HCT116 (cell line): ENCODE data around the gene SPRR2B. TPM values are rescaled to one million over a fixed set of nuclear protein-coding genes. Genes with fewer than 3 reads are reported as not detected.
A peak's percentile ranks its signal among the peaks of the same experiment; 100 is the strongest.

Experiments
- ATAC-seq: fragments of 200-7000 bp; cut with Tn5 transposase; 2 replicates; pipeline ENCODE4 v1.9.1; 2020; ENCODE audit warnings: mild to moderate bottlenecking, moderate library complexity
- BruUV-seq: library from RNA; stranded (reverse); fragments of 400-500 nt; replicated peaks from 2 replicates; lab custom pipeline; 2021; lab: Mats Ljungman, UMichigan
- CTCF ChIA-PET: fragments of 300-600 bp; sonication (Branson Sonifier 250); formaldehyde crosslinking; loops from one replicate; lab custom pipeline; 2021; ENCODE audit warnings: antibody characterized with exemption; lab: Charles Lee
- POLR2A ChIA-PET: fragments of 300-600, 350-600 bp; sonication (Branson Sonifier 250); formaldehyde crosslinking; loops from one replicate; lab custom pipeline; 2021; ENCODE audit warnings: antibody characterized with exemption; lab: Charles Lee
- RAD21 ChIA-PET, 2 experiments: fragments of 300-600 bp; sonication (Branson Sonifier 250); formaldehyde crosslinking; loops; one replicate each; lab custom pipeline; 2023; ENCODE audit warnings: low total read pairs in 2 of 2; ENCODE audit not compliant: uncharacterized antibody in 2 of 2, unreplicated experiment in 2 of 2, low non-redundant PET in 1 of 2; lab: Charles Lee
- DNase-seq: peaks from one replicate; pipeline ENCODE4 v3.0.0-alpha.2; 2010; ENCODE audit warnings: low read depth, low spot score
- H2AFZ ChIP-seq: fragments of 200-600 bp; shearing (Covaris generic), sonication (generic); 2 replicates; pipeline ENCODE4 v1.6.1; 2017; ENCODE audit warnings: low read depth, mixed run types, mixed read lengths, antibody characterized with exemption, low read length; ENCODE audit not compliant: poor library complexity, severe bottlenecking
- H3K27ac ChIP-seq: 2 replicates; pipeline ENCODE4 v1.5.1; 2012; ENCODE audit warnings: low read depth, low read length
- H3K27me3 ChIP-seq: fragments of 200-600 bp; sonication (generic); 2 replicates; pipeline ENCODE4 v1.6.1; 2016; ENCODE audit warnings: mixed run types, low read length, mixed read lengths; ENCODE audit not compliant: insufficient read depth
- H3K36me3 ChIP-seq, 2 experiments: fragments of 200-500 bp in 1 of 2; fragments of 200-600 bp in 1 of 2; sonication (Bioruptor generic) in 1 of 2; sonication (generic) in 1 of 2; 2 replicates each; pipeline versions ENCODE4 v1.5.1 to v1.6.1; 2014 to 2016; ENCODE audit warnings: low read length in 2 of 2, inconsistent platforms in 1 of 2, mixed read lengths in 1 of 2, mixed run types in 1 of 2; ENCODE audit not compliant: insufficient read depth in 2 of 2, control insufficient read depth in 1 of 2
- H3K4me1 ChIP-seq, 2 experiments: fragments of 200-600 bp in 1 of 2; sonication (generic) in 1 of 2; 2 replicates each; pipeline versions ENCODE4 v1.5.1 to v1.6.1; 2012 to 2017; ENCODE audit warnings: low read length in 2 of 2, inconsistent platforms in 1 of 2, mild to moderate bottlenecking in 1 of 2, mixed read lengths in 1 of 2, mixed run types in 1 of 2, moderate library complexity in 1 of 2; ENCODE audit not compliant: insufficient read depth in 2 of 2, control insufficient read depth in 1 of 2
- H3K4me2 ChIP-seq: fragments of 200-600 bp; sonication (generic); 2 replicates; pipeline ENCODE4 v1.6.1; 2017; ENCODE audit warnings: mixed run types, low read length, mixed read lengths
- H3K4me3 ChIP-seq, 2 experiments: fragments of 200-600 bp in 1 of 2; sonication (generic) in 1 of 2; replicated peaks in 1 of 2; 2 replicates each; pipeline ENCODE4 v1.5.1; 2011 to 2016; ENCODE audit warnings: low read length in 2 of 2, control low read depth in 1 of 2, low read depth in 1 of 2, mild to moderate bottlenecking in 1 of 2, mixed read lengths in 1 of 2, mixed run types in 1 of 2
- H3K79me2 ChIP-seq: fragments of 200-600 bp; sonication (generic); 2 replicates; pipeline ENCODE4 v1.6.1; 2017; ENCODE audit warnings: mild to moderate bottlenecking, mixed run types, low read length, moderate library complexity, mixed read lengths; ENCODE audit not compliant: insufficient read depth
- H3K9ac ChIP-seq: fragments of 200-600 bp; sonication (generic); 2 replicates; pipeline ENCODE4 v1.6.1; 2016; ENCODE audit warnings: low read length, mixed read lengths
- H3K9me2 ChIP-seq: fragments of 200-600 bp; sonication (generic), shearing (Covaris generic); 2 replicates; pipeline ENCODE4 v1.6.1; 2017; ENCODE audit warnings: mixed run types, mild to moderate bottlenecking, moderate library complexity; ENCODE audit not compliant: insufficient read depth
- H3K9me3 ChIP-seq, 2 experiments: fragments of 200-500 bp in 1 of 2; fragments of 200-600 bp in 1 of 2; sonication (Bioruptor generic) in 1 of 2; sonication (generic) in 1 of 2; 2 replicates each; pipeline ENCODE4 v1.6.1; 2014 to 2017; ENCODE audit warnings: low read length in 2 of 2, mixed read lengths in 2 of 2, inconsistent platforms in 1 of 2, low read depth in 1 of 2, mild to moderate bottlenecking in 1 of 2, mixed run types in 1 of 2, moderate library complexity in 1 of 2; ENCODE audit not compliant: control insufficient read depth in 1 of 2, insufficient read depth in 1 of 2
- H4K20me1 ChIP-seq: fragments of 200-600 bp; sonication (generic), shearing (Covaris generic); 2 replicates; pipeline ENCODE4 v1.6.1; 2017; ENCODE audit warnings: mixed run types, mild to moderate bottlenecking, moderate library complexity; ENCODE audit not compliant: insufficient read depth
- ATF3 ChIP-seq: IDR thresholded peaks from 2 replicates; pipeline ENCODE4 v1.6.1; 2012
- CBX3 ChIP-seq: IDR thresholded peaks from 2 replicates; pipeline ENCODE4 v1.6.1; 2012; ENCODE audit warnings: low read depth
- CEBPB ChIP-seq: IDR thresholded peaks from 2 replicates; pipeline ENCODE4 v1.6.1; 2012; ENCODE audit warnings: low read depth
- CTCF ChIP-seq, 3 experiments: fragments of 200-600 bp in 1 of 3; sonication (generic) in 1 of 3; IDR thresholded peaks in 2 of 3; conservative IDR thresholded peaks in 1 of 3; 2 replicates each; pipeline ENCODE4 v1.5.1; 2012 to 2017; ENCODE audit warnings: low read depth in 2 of 3, low read length in 2 of 3, antibody characterized with exemption in 1 of 3, borderline replicate concordance in 1 of 3, control low read depth in 1 of 3, mild to moderate bottlenecking in 1 of 3, mixed read lengths in 1 of 3, mixed run types in 1 of 3, moderate library complexity in 1 of 3; ENCODE audit not compliant: insufficient read depth in 1 of 3
- EGR1 ChIP-seq: IDR thresholded peaks from 2 replicates; pipeline ENCODE4 v1.6.1; 2012; ENCODE audit warnings: low read depth
- ELF1 ChIP-seq: IDR thresholded peaks from 2 replicates; pipeline ENCODE4 v1.6.1; 2012; ENCODE audit warnings: low read depth, borderline replicate concordance
- EZH2phosphoT487 ChIP-seq: fragments of 200-600 bp; IDR thresholded peaks from 2 replicates; pipeline ENCODE4 v1.6.1; 2018; ENCODE audit warnings: antibody characterized with exemption, borderline replicate concordance
- FOSL1 ChIP-seq: IDR thresholded peaks from 2 replicates; pipeline ENCODE4 v1.6.1; 2012; ENCODE audit warnings: low read depth
- POLR2A ChIP-seq: IDR thresholded peaks from 2 replicates; pipeline ENCODE4 v1.7.0; 2011; ENCODE audit warnings: borderline replicate concordance; ENCODE audit not compliant: insufficient read depth, insufficient read length; ENCODE audit errors: extremely low read depth
- RAD21 ChIP-seq: IDR thresholded peaks from 2 replicates; pipeline ENCODE4 v1.6.1; 2012; ENCODE audit warnings: low read depth, mild to moderate bottlenecking
- SIN3A ChIP-seq: IDR thresholded peaks from 2 replicates; pipeline ENCODE4 v1.6.1; 2012; ENCODE audit warnings: low read depth
- SP1 ChIP-seq: IDR thresholded peaks from 2 replicates; pipeline ENCODE4 v1.6.1; 2012; ENCODE audit warnings: low read depth
- SRF ChIP-seq: IDR thresholded peaks from 2 replicates; pipeline ENCODE4 v1.6.1; 2012; ENCODE audit warnings: low read depth
- TCF7L2 ChIP-seq: IDR thresholded peaks from 2 replicates; pipeline ENCODE4 v1.7.0; 2011; ENCODE audit warnings: borderline replicate concordance, inconsistent platforms; ENCODE audit not compliant: insufficient read depth, insufficient read length; ENCODE audit errors: extremely low read depth
- YY1 ChIP-seq: IDR thresholded peaks from 2 replicates; pipeline ENCODE4 v1.6.1; 2011; ENCODE audit warnings: low read length, low read depth, moderate library complexity, mild to moderate bottlenecking; ENCODE audit not compliant: insufficient replicate concordance; ENCODE audit errors: extremely low read depth
- ZBTB33 ChIP-seq: IDR thresholded peaks from 2 replicates; pipeline ENCODE4 v1.6.1; 2011; ENCODE audit warnings: mild to moderate bottlenecking, low read length, moderate library complexity; ENCODE audit not compliant: insufficient replicate concordance; ENCODE audit errors: extremely low read depth
- ZFX ChIP-seq: fragments of 450-650 bp; IDR thresholded peaks from 2 replicates; pipeline ENCODE4 v1.6.1; 2017
- ZNF274 ChIP-seq: fragments of 200-500 bp; sonication (Bioruptor generic); IDR thresholded peaks from 2 replicates; pipeline ENCODE4 v1.6.1; 2014; ENCODE audit warnings: mild to moderate bottlenecking, low read depth, low read length, inconsistent platforms
- intact Hi-C: fragments of 100-400 bp; cut with micrococcal nuclease; formaldehyde crosslinking; loops from 2 replicates; pipeline ENCODE4 v1.10.0; 2022
- total RNA-seq: library from RNA; stranded (reverse); gene quantifications from one replicate; pipeline ENCODE4 v1.2.1, GENCODE V29; 2021; ENCODE audit not compliant: unreplicated experiment

The SPRR2B gene
- total RNA-seq, 1 experiment from 2014 or later = not detected

- Histone ChIP-seq H3K4me2 (no peak within 1 kb of the TSS), H3K27ac (no peak within 1 kb of the TSS), H2AFZ (no peak within 1 kb of the TSS), H3K27me3 (peaks cover 29% of the 10 kb centered on the region), H3K79me2 (no peaks in the 10 kb centered on the region), H4K20me1 (no peaks in the 10 kb centered on the region), H3K9me2 (no peaks in the 10 kb centered on the region), H3K36me3 (no peaks in the 10 kb centered on the region), H3K9me3 (no peaks in the 10 kb centered on the region), H3K4me1 (no peaks in the 10 kb centered on the region), H3K4me3 (no peak within 1 kb of the TSS), H3K9ac (no peak within 1 kb of the TSS)
- POLR2A ChIA-PET = no interaction called here
- CTCF ChIA-PET = no interaction called here
- peak; percentile 31 for DNase-seq
- RAD21 ChIA-PET = no interaction called here
- ATAC-seq = no peak
- TF ChIP-seq EZH2phosphoT487 (no peak), ATF3 (no peak), SIN3A (no peak), CEBPB (no peak), FOSL1 (no peak), ZNF274 (no peak), EGR1 (no peak), ZFX (no peak), RAD21 (no peak), TCF7L2 (no peak), ZBTB33 (no peak), SRF (no peak), YY1 (no peak), ELF1 (no peak), POLR2A (no peak), CTCF (IDR thresholded peaks at IDR 0.05 in 2 of 3, conservative IDR thresholded peaks at IDR 0.05 in 1 of 3; ENCODE audit: borderline replicate concordance in 1 of 3, insufficient read depth in 1 of 3, low read depth in 2 of 3, low read length in 2 of 3) (no peak), CBX3 (no peak), SP1 (no peak)
- no TSS peak for BruUV-seq
- intact Hi-C loops = no loop called here
Measured at GRCh38 chr1:153040950-153041631, 30.3 kb downstream of the SPRR2B start, which contains the start of gene SPRR2D. SPRR2D (minus strand) TSS chr1:153041120; CDS start chr1:153040346, 774 bp downstream.
